ENCODE data around the gene PCIF1.

PCIF1 gene

DNA sequence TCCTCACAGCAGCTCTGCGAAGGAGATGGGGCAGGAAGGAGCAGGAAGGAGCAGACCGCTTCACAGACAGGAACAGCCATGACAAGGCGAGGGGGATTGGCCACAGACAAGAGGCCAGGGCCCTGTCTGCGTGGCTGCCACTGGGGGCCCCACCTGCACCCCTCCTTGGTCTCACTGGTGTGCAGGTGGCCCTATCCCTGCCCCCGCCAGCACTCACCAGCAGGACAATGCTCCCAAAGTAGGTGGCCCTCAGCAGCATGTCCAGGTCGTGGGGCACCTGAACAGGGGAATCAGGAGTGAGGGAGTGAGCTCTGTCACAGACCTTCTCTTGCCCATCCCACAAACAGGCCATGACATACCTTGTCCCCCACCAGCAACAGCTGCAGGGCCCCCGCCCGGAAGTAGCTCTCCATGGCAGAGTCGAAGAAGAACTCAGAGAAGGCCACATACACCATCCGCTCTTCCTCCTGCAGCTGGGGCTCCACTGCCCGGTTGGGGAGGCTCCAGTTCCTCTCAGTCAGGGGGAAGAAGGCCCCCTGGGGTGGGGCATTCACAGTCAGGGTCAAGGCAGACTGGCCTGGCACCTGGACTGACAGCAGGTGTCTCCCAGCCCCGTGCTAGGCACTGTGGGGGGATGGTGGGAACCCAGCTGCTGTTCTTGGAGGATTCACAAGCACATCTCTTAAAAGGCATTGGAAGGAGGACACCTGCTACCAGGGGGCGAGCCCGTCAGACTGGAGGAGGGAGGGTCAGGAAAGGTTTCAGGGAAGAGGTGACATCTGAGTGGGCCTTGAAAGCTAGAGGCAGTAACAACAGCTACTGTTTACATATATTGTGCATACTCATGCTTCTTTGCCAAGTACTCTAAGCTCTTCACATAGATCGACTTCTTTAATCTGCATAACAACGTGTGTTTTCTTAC lies 29.6 kb upstream of the PCIF1 start:
- no peak for DNase-seq

DNA sequence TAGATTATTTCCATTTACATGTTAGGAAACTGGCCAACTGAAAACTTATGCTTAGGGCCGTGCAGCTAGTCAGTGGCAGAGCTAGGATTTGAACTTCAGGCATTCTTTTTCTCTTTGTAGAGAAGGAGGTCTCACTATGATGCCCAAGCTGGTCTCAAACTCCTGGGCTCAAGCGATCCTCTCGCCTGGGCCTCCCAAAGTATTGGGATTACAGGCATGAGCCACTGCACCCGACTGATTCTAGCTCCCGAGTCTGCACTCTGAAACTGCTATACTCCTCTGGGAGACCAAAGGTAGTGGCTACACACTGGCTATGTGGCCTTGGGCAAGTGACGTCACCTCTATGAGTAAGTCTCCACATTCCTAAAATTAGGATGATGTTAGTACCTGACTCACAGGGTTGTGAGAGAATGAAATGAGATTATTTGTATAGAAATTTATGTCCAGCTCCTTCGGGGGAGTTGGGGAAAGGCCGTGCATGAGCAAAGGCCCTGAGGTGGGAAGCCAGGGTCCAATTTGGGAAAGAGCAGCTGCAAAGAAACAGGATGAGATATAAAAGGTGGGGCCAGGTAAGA lies 28.9 kb upstream of the PCIF1 start:
- no peak for DNase-seq

DNA sequence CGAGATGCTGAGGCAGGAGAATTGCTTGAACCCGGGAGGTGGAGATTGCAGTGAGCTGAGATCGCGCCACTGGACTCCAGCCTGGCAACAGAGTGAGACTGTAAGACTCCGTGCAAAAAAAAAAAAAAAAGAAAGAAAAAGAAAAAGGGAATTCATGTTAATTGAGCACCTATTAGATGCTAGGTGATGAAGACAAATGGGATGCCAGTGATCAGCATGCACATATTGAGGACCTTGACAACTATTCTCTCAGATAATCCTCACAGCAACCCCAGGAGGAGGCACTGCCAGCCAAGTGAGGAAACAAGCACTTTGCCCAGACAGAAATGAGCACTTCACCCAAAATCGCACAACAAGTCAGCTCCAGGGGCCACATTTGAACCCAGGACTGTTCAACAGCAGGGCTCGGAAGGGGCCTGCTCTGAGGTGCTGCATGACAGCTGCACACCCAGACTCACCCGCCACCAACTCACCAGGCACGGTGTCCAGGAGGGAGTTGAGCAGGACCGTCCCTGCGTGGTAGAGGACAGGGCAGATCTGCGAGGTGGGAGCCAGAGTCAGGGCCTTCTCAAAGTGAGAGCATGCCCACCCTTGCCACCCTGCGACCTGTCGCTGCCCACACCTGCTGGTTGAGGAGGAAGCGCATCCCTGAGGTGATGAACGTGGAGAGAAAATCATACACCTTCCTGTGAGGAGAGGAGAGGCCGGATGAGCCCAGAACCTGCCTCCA lies 27.1 kb upstream of the PCIF1 start:
- DNase-seq, result no peak

DNA sequence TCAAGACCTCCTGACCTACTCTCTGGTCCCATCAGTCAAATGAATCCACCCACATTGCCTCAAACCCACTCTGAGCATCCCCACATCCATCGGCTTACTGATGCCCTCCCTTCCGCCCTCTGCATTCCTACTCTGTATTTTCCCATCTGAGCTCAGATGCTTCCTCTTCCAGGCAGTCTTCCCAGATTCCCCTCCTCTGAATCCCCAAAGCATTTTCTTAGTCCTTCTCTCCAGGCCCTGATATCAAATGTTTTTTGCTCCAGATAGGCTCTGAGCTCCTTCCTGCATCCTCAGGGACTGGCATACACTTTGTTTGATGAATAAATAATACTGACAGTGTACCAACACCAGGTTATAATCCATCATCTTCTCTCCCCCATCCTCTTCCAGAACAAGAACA lies 26.4 kb upstream of the PCIF1 start:
- DNase-seq, result no peak

DNA sequence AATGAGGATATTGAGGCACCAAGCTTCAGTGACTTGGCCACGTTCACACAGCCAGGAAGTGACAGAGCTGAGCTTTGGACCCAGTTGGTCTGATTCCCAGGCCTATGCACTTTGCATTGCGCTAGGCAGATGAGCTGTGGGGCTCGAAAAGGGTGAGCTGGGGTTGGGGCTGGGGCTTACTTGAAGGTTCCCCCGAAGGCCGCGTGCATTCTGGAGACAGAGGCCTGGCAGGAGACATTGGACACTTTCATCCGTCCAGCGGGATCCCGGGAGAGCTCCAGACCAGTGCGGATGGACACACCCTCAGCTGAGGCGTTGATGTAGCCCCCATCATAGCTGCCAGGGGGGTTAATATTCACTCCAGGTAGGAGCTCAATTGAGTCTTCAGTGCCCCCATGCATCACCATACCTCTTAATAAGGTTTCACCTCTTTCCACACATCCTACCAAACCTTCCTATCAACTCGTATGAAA lies 25.1 kb upstream of the PCIF1 start:
- no peak for DNase-seq

DNA sequence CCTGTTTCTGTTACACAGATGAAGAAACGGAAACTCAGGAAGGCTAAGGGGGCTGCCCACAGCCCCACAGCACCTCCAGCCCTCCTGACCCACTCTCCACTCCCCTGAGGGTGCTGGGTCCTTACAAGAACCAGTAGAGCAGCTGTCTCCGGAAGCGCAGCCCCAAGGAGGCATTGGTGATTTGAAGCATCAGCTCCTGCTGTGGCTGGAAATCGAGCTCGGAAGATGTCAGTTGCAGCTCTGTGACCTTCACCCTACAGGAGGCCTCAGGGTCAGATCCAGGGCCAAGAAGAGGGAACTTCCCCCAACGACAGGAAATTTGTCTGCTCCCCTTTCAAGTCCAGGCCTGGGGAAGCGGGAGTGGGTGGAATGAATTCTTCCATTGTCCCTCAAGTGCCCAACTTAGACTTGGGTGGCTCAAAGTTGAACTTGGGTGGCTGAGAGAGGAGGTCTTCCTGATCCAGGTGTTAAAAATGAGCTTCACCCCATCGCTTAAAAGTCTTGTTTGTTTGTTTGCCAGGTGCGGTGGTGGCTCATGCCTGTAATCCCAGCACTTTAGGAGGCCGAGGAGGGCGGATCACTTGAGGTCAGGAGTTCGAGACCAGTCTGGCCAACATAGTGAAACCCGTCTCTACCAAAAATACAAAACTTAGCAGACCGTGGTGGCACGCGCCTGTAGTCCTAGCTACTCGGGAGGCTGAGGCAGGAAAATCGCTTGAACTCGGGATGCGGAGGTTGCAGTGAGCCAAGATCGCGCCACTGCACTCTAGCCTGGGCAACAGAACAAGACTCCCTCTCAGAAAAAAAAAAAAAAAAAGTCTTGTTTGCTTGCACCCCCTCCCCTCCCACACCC lies 24.4 kb upstream of the PCIF1 start:
- DNase-seq, result no peak

DNA sequence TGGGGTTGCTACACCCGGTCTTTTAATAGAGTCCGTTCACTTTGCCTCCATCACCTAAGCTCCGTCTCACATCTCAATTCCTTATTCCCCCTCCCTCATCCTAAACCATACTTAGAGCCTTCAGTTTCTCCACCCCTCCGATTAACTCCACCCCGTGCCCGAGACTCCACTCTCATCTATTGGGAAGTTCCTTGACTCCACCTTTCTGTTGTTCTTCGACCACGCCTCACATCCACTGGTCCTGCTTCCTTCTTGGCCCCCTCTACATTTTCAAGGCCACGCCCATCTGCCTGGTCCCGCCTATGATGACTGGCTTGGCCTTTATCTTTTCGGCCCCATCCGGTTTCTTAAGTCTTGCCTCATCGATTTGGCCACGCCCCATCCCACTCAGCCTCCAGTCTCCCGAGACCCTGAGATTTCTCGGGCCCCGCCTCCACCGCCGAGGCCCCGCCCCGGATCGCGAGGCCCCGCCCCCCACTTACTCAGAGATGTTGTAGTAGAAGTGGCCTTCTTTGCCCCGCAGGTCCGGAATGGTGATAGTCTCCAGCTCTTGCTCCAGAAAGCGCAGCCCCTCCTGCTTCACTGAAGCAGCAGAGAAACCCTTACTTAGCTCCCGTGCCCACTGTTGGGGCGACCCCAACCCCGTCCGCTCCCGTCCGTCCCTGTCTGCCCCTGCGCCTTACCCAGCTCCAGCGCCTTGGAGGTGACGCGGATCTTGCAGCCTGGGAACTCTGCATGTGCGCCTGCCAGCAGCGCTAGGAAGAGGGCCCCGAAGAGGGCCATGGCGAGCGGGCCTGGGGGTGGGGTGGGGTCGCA lies 23.6 kb upstream of the PCIF1 start:
- peak; percentile 94 for DNase-seq

DNA sequence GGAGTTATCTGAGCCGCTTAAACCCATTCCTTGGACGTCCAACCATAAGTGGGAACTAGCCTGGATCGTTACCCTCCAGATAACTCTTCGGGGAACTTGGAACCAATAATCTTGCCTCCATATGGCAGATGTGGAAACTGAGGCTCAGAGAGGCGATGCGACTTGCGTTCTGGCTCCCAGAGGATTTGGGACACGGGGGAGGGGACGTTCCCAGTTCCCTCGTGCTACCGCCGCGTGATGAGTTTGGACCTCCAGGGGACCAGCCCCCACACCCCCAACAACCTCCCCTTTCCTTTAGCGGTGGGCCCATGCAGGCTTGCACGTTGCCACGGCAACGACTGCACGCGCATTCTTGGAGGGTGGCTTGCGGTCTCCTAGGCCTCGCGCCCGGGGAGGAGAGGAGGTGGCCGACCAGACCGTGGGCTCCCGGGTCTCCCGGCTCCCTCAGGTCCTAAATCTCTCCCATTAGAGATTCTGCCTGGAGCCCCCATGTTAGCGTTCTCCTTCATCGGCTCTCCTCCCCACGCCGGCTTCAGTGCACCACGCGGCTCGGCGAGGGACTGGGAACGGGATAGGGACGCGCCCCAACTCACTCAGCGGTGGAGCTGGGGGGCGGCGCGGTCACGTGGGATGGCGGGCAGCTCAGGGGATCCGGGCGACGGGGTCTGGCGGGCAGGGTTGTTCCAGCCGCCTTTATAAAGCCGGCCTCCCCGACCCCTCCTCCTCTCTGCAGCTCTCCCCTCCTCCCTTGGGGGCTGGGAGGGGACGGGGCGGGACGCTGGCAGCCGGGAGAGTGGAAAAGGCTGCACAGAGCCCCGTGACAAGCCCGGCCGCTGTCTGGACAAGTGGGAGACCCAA lies 22.8 kb upstream of the PCIF1 start, which contains the start of gene PLTP:
TSS of gene PLTP (minus strand) at position 670 of the 858 bp plus-strand sequence. CDS start 703 bp downstream, outside the sequence.
- DNase-seq, result peak; percentile 45

DNA sequence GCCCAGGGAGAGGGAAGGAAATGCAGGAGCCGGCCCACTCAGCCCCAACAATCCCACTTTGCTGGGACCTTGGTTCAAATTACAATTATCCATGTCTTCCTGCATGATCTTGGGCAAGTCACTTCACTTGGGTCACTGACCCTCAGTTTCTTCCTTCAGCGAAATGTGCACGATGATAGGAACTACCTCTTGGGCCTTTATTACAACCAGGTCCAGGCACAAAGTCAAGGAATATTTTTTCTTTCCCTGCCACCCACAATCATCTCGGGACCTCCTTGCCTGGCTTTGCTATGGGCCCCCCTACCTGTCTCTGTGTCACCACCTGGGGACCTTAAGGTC lies 22.2 kb upstream of the PCIF1 start:
- no peak for DNase-seq

DNA sequence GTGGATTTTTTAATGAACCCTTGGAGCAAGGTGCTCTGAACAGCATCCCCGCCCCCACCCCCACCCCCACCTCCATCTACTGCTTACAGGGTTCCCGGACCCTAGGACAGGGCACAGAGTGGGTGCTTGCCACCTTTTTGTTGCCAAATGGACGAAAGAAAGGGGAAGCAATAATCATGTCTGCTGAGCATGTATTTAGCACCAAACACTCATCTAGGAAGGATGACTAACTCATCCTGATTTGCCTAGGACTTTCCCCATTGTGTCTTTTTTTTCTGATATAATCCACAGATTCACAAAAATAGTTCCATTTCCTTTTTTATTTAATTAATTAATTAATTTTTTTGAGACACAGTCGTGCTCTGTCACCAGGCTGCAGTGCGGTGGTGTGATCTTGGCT lies 21.4 kb upstream of the PCIF1 start:
- no peak for DNase-seq

DNA sequence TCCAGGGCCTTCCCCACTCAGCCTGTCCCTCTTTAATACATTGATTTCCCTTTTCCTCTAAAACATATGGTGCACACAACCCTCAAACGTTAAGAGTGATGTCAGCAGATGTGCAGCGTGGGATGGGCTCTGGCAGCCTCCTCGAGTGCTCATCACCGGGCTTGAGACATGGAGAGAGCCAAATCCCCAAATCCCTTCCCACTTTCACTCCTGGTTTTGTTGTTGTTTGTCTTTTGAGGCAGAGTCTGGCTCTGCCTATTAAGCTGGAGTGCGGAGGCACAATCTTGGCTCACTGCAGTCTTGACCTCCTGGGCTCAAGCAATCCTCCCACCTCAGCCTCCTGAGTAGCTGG lies 16.7 kb upstream of the PCIF1 start:
- DNase-seq, result no peak

DNA sequence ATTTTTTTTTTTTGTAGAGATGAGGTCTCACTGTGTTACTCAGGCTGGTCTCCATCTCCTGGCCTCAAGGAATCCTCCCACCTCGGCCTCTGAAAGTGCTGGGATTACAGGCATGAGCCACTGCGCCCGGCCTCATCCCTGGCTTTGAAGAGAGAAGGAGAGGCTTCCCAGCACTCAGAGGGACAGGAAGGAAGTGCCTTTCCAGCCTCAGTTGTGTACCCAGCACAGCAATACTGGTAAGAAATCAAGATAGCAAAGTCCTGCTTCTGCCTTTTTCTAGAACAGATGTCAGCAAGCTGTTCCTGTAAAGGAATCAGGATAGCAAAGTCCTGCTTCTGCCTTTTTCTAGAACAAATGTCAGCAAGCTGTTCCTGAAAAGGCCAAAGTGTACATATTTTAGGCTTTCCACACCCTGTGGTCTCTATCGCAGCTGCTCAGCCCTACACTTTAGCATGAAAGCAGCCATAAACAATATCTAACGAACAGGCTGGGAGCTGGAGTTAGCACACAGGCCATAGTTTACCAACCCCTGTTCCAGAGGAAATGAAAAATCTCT lies 16.2 kb upstream of the PCIF1 start:
- no peak for DNase-seq

DNA sequence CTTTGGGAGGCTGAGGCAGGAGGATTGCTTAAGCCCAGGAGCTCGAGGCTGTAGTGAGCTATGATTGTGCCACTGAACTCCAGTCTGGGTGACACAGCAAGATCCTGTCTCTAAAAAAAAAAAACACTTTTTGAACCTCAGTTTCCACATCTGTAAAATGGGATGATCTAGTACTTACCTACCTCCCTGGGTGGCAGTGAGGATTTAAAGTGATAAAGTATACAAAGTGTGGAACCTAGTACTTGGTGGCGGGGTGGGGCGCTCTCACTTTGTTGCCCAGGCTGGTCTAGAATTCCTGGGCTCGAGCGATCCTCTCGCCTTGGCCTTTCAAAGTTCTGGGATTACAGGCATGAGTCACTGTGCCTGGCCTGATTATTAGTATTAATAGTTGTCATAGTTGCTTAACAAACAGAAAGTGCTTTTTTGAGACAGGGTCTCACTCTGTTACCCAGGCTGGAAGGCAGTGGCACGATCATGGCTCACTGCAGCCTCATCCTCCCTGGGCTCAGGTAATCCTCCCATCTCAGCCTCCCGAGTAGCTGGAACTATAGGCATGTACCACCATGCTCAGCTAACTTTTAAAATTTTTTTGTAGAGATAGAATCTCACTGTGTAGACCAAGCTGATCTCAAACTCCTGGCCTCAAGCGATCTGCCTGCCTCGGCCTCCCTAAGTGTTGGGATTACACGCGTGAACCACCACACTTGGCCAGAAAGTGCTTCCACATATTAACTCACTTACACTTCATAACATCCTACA lies 15.5 kb upstream of the PCIF1 start:
- DNase-seq, result no peak

DNA sequence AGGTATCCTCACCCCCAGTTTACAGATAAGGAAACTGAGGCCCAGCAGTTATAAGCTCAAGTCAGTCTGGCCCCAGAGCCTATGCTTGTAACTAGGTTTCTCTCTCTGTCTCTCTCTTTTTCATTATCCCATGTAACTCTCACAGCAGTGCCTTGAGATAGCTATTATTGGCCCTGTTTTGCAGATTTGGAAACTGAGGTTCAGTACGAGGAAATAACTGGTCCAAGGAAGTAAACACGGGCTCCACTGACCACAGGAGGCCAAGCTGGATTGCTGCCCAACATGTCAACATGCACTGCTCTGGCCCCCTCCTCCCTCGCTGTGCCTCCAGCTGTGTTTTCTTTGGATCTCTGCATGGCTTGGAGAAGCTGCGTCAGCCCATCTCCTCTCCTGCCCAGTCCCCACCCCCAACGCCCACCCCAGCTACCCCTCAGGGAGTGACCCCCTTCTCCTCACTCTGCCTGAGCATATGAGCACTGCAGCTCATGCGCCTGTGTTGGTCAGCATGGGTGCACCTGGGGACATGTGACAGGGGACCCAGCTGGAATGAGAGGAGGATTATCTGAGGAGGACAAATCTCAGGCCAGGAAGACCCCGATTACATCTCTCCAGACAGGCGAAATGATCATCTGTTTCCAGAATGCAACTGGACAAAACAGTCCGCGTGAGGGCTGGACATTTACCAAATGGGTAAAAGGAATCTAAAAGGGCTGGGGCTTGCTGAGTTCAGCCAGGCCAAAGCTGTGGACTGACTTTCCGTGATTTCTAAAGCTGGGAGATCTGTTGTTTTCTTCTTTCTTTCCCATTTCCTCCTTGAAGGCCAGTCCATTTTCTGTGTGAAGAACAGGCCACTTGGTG lies 14.7 kb upstream of the PCIF1 start:
- DNase-seq, result no peak

DNA sequence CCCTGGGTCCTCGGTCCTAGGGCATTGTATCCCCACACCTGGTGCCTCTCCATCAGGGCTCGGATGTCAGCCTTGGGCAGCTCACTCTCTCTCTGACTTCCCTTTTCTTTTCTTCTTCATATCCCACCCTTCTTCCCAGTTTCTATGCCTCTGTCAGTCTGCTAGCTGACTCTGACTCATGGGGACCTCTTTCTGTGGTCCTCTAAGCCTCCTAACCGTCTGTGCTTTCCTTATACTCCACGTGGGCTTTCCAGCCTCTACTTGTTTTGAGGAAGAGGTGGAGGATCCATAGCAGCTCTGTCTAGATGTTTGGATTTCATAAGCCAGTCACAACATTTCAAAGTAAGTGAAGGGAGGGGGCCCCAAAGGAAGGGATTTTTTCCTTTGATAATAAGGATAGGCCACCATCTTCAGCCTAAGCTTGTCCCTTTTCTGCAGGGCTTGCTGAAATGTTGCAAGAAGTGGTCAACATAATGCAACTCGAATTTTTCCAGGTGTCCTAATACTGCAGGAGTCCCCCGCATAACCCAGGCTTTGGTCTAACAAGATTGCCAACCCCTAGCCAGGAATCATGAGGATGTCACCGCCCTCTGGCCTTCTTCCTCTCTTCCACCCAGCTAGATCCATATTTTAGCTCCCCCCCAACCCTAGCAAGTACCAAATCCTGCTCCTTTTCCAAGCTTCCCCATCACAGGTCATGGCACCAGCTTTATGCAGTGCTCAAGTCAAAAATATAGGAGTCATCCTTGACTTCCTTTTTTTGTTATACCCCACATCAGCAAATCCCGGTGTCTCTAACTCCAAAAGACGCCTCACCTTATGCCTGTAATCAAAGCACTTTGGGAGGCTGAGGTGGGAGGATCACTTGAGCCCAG lies 13.8 kb upstream of the PCIF1 start:
- no peak for DNase-seq

DNA sequence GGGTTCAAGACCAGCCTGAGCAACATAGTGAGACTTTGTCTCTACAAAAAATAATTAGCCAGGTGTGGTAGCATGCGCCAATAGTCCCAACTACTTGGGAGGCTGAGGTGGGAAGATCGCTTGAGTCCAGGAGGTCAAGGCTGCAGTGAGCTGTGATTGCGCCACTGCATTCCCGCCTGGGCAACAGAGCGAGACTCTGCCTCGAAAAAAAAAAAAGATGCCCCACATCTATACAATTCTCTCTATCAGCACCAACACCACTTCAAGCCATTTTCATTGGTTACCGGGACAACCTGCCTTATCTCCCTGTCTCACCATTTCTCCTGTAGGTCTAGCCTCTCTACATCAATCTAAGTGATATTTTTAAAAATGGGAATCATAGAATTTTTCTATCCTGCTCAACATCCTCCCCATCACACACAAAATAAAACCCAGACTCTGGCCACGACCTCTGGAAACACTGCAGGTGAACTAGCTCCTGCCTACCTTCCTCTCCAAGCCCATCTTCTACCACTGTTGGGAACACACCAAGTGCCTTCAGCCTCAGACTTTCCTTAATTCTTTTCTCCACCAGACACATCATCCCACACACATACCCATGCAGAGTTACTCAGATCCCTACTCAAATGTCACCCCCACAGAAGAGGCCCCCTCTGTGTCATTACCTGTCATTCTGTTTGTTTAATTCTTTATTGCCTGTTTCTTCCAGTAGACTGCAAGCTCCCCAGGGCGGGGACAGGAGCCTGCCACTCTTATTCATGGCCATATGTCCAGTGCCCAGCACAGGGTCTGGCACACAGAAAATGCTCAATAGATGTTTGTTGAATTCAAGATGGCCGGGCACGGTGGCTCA lies 12.9 kb upstream of the PCIF1 start:
- no peak for DNase-seq

Data from CD4-positive, alpha-beta T cell treated with Interferon gamma for 1 hour (primary cell).